IMR-90 (cell line): ENCODE measurements around the gene FIS1. TPM values are rescaled to one million over a fixed set of nuclear protein-coding genes. Genes with fewer than 3 reads are reported as not detected.
"Not testable (repeated sequence)": the region's sequence is repeated elsewhere in the genome, so short reads cannot be mapped to it uniquely, and the experiment has no call there.

Experiments used
- ATAC-seq: fragments of 200-7000 bp; cut with Tn5 transposase; 2 replicates; pipeline ENCODE4 v1.9.1; 2020; ENCODE audit warnings: low read depth, mild to moderate bottlenecking, moderate library complexity
- BruUV-seq: library from RNA; stranded (reverse); fragments of 400-500 nt; replicated peaks from 2 replicates; lab custom pipeline; 2021; lab: Mats Ljungman, UMichigan
- CTCF ChIA-PET: fragments of 300-600 bp; formaldehyde crosslinking; extraction: SDS; loops from one replicate; lab custom pipeline; 2021; ENCODE audit warnings: antibody characterized with exemption; lab: Yijun Ruan, JAX
- POLR2A ChIA-PET: fragments of 300-600 bp; sonication (Branson Sonifier 250); formaldehyde crosslinking; loops from one replicate; lab custom pipeline; 2022; ENCODE audit warnings: antibody characterized with exemption; ENCODE audit not compliant: unreplicated experiment; lab: Charles Lee
- DNase-seq: peaks from one replicate; pipeline ENCODE4 v3.0.0; 2013
- H2AFZ ChIP-seq: replicated peaks from 2 replicates; pipeline ENCODE3; 2013; ENCODE audit warnings: low read length, mild to moderate bottlenecking; ENCODE audit not compliant: poor library complexity
- H2AK5ac ChIP-seq: 2 replicates; pipeline ENCODE4 v1.6.1; 2013; ENCODE audit warnings: low read depth, low read length, inconsistent platforms
- H2AK9ac ChIP-seq: replicated peaks from 2 replicates; pipeline ENCODE3; 2013; ENCODE audit warnings: mild to moderate bottlenecking, low read depth, low read length, moderate library complexity; ENCODE audit not compliant: poor library complexity
- H2BK120ac ChIP-seq: 2 replicates; pipeline ENCODE4 v1.6.1; 2013; ENCODE audit warnings: low read depth, low read length, inconsistent platforms
- H2BK15ac ChIP-seq: 3 replicates; pipeline ENCODE4 v1.6.1; 2013; ENCODE audit warnings: low read depth, low read length, inconsistent platforms
- H2BK20ac ChIP-seq: 2 replicates; pipeline ENCODE4 v1.6.1; 2013; ENCODE audit warnings: low read depth, mild to moderate bottlenecking, inconsistent platforms, low read length, moderate library complexity
- H2BK5ac ChIP-seq: 2 replicates; pipeline ENCODE4 v1.6.1; 2013; ENCODE audit warnings: mild to moderate bottlenecking, low read depth, low read length, inconsistent platforms; ENCODE audit not compliant: poor library complexity, severe bottlenecking
- H3K14ac ChIP-seq: replicated peaks from 2 replicates; pipeline ENCODE4 v1.6.1; 2013; ENCODE audit warnings: low read depth, low read length, inconsistent platforms
- H3K18ac ChIP-seq: 2 replicates; pipeline ENCODE4 v1.6.1; 2013; ENCODE audit warnings: low read depth, low read length, control low read depth
- H3K23ac ChIP-seq: 2 replicates; pipeline ENCODE4 v1.6.1; 2013; ENCODE audit warnings: low read depth, low read length, inconsistent platforms
- H3K27ac ChIP-seq: 2 replicates; pipeline ENCODE4 v1.5.1; 2013; ENCODE audit warnings: mild to moderate bottlenecking, control low read depth, low read length; ENCODE audit not compliant: insufficient read depth
- H3K27me3 ChIP-seq: 2 replicates; pipeline ENCODE4 v1.6.1; 2013; ENCODE audit warnings: low read length; ENCODE audit not compliant: control insufficient read depth, insufficient read depth
- H3K36me3 ChIP-seq: 2 replicates; pipeline ENCODE4 v1.6.1; 2013; ENCODE audit warnings: low read length, mixed read lengths; ENCODE audit not compliant: control insufficient read depth, insufficient read depth
- H3K4ac ChIP-seq: 2 replicates; pipeline ENCODE4 v1.6.1; 2013; ENCODE audit warnings: low read depth, low read length, inconsistent platforms
- H3K4me1 ChIP-seq: 2 replicates; pipeline ENCODE4 v1.6.1; 2013; ENCODE audit warnings: low read length, mixed read lengths; ENCODE audit not compliant: control insufficient read depth, insufficient read depth
- H3K4me2 ChIP-seq: 2 replicates; pipeline ENCODE4 v1.6.1; 2013; ENCODE audit warnings: low read depth, mild to moderate bottlenecking, control low read depth, low read length, moderate library complexity
- H3K4me3 ChIP-seq: 2 replicates; pipeline ENCODE4 v1.5.1; 2013; ENCODE audit warnings: low read depth, mild to moderate bottlenecking, control low read depth, low read length, moderate library complexity; ENCODE audit not compliant: insufficient read depth
- H3K56ac ChIP-seq: 2 replicates; pipeline ENCODE4 v1.6.1; 2013; ENCODE audit warnings: low read length, inconsistent platforms; ENCODE audit not compliant: insufficient read depth; ENCODE audit errors: extremely low read depth
- H3K79me1 ChIP-seq, 2 experiments: 2 replicates each; pipeline ENCODE4 v1.6.1; 2013; ENCODE audit warnings: low read length in 2 of 2, inconsistent platforms in 1 of 2, low read depth in 1 of 2
- H3K9ac ChIP-seq: 2 replicates; pipeline ENCODE4 v1.6.1; 2013; ENCODE audit warnings: low read depth, low read length, control low read depth
- H3K9me1 ChIP-seq: 2 replicates; pipeline ENCODE4 v1.6.1; 2013; ENCODE audit warnings: low read length, inconsistent platforms; ENCODE audit not compliant: insufficient read depth
- H3K9me3 ChIP-seq: 2 replicates; pipeline ENCODE4 v1.6.1; 2013; ENCODE audit warnings: low read length; ENCODE audit not compliant: control insufficient read depth, insufficient read depth
- H4K20me1 ChIP-seq: 2 replicates; pipeline ENCODE4 v1.6.1; 2013; ENCODE audit warnings: low read length, inconsistent platforms; ENCODE audit not compliant: insufficient read depth
- H4K5ac ChIP-seq: 2 replicates; pipeline ENCODE4 v1.6.1; 2013; ENCODE audit warnings: mild to moderate bottlenecking, low read depth, low read length, control low read depth
- H4K8ac ChIP-seq, 2 experiments: 2 replicates each; pipeline ENCODE4 v1.6.1; 2013; ENCODE audit warnings: low read depth in 2 of 2, low read length in 2 of 2, control low read depth in 1 of 2, inconsistent platforms in 1 of 2
- H4K91ac ChIP-seq: 2 replicates; pipeline ENCODE4 v1.6.1; 2013; ENCODE audit warnings: low read depth, low read length, inconsistent platforms; ENCODE audit not compliant: insufficient read depth
- WGBS, 2 experiments: methylation state at CpG; one replicate each; pipeline versions ENCODE4 v1.1.5 to v1.1.7; 2013; ENCODE audit warnings: missing lambda C conversion rate in 2 of 2; ENCODE audit not compliant: insufficient read length in 1 of 2; ENCODE audit errors: extremely low coverage in 2 of 2; 5-methylcytosine and 5-hydroxymethylcytosine counted together
- dilution Hi-C: fragments of 300-500 bp; cut with HindIII; formaldehyde crosslinking; loops from one replicate; pipeline ENCODE4 v1.14.3; 2018; ENCODE audit warnings: low sequenced_read_pairs; ENCODE audit not compliant: unreplicated experiment
- in situ Hi-C: fragments of 300-500 bp; cut with MboI; formaldehyde crosslinking; loops from 3 replicates; pipeline ENCODE4 v1.14.3; 2019; ENCODE audit warnings: low sequenced_read_pairs, inconsistent platforms, mixed read lengths
- intact Hi-C: fragments of 100-400 bp; cut with micrococcal nuclease; formaldehyde crosslinking; loops from 2 replicates; pipeline ENCODE4 v1.10.0; 2022
- polyA plus RNA-seq, 3 experiments: library from polyadenylated mRNA; depleted of rRNA; stranded (reverse); fragments of >200 nt; gene quantifications; 2 replicates each; pipeline ENCODE4 v1.2.3, GENCODE V29; 2012; ENCODE audit warnings: low replicate concordance in 1 of 3
- total RNA-seq: library from RNA; depleted of rRNA; stranded (reverse); fragments of >200 nt; gene quantifications from 2 replicates; pipeline ENCODE4 v1.2.3, GENCODE V29; 2012

FIS1 gene
- total and polyA plus RNA-seq, 2 of the 4 experiments (the other 2 are of a cell fraction) = 293 to 489 TPM

GRCh38 chr7:101253199-101253598, 8.3 kb upstream of the FIS1 start:
- H3K14ac ChIP-seq, BruUV-seq, H2BK120ac ChIP-seq, H2AFZ ChIP-seq, H3K9me1 ChIP-seq, intact Hi-C loops, H3K9me3 ChIP-seq, ATAC-seq, H3K4ac ChIP-seq, H3K9ac ChIP-seq, H3K56ac ChIP-seq, H3K4me2 ChIP-seq, H3K18ac ChIP-seq, dilution Hi-C loops, H2BK20ac ChIP-seq, H3K4me1 ChIP-seq, in situ Hi-C loops, H2BK15ac ChIP-seq, H2BK5ac ChIP-seq, POLR2A ChIA-PET, H3K4me3 ChIP-seq, H3K23ac ChIP-seq, DNase-seq, H4K91ac ChIP-seq, H3K36me3 ChIP-seq, H2AK9ac ChIP-seq, H3K27ac ChIP-seq, H2AK5ac ChIP-seq, H3K27me3 ChIP-seq, H4K20me1 ChIP-seq: not testable (repeated sequence)
- no CpG with 5 or more reads among the region's 5 CpGs for WGBS, 2 experiments
- CTCF ChIA-PET = interaction anchor here (0.6 to 1.4 kb wide), 2 partner anchors 9 to 59 kb away, joined by 3 to 4 read pairs; no protein-coding TSS in a partner anchor
- Histone ChIP-seq H4K8ac (peak overlapping the region; percentile 74 to 75; a peak in 2 of 4 replicates), H4K5ac (peak overlapping the region; percentile 23; the same call in 1 of the 2 replicates), H3K79me1 (peaks cover 8 to 20% of the 10 kb centered on the region in 2 experiments)
